Small intestine (tissue), 7 donors: Measurements from ENCODE around the gene IL18BP. TPM values are rescaled to one million over a fixed set of nuclear protein-coding genes. Genes with fewer than 3 reads are reported as not detected.

ENCODE experiments used
- DNase-seq, 2 donors: peaks; one replicate each; pipeline versions ENCODE4 v3.0.0 to v3.0.0-alpha.2; 2013
- FAIRE-seq: peaks from 2 replicates; lab custom pipeline; 2012; peaks lifted over from hg19 to GRCh38; lab: Jason Lieb, UNC
- H3K27ac ChIP-seq, 3 donors: one replicate each; pipeline ENCODE4 v1.5.1; 2013; ENCODE audit warnings: low read length in 2 of 3, mild to moderate bottlenecking in 2 of 3, control low read depth in 1 of 3, inconsistent platforms in 1 of 3, low read depth in 1 of 3, moderate library complexity in 1 of 3
- H3K27me3 ChIP-seq, 3 donors: one replicate each; pipeline ENCODE4 v1.6.1; 2013; ENCODE audit warnings: low read length in 3 of 3, inconsistent platforms in 1 of 3; ENCODE audit not compliant: control insufficient read depth in 3 of 3, insufficient read depth in 3 of 3
- H3K36me3 ChIP-seq, 3 donors: one replicate each; pipeline ENCODE4 v1.6.1; 2013; ENCODE audit warnings: low read length in 3 of 3, inconsistent platforms in 1 of 3, low read depth in 1 of 3, mild to moderate bottlenecking in 1 of 3, moderate library complexity in 1 of 3; ENCODE audit not compliant: control insufficient read depth in 3 of 3, insufficient read depth in 2 of 3
- H3K4me1 ChIP-seq, 3 donors: one replicate each; pipeline ENCODE4 v1.6.1; 2013; ENCODE audit warnings: low read length in 2 of 3, inconsistent platforms in 1 of 3, low read depth in 1 of 3, mild to moderate bottlenecking in 1 of 3, moderate library complexity in 1 of 3; ENCODE audit not compliant: control insufficient read depth in 3 of 3, insufficient read depth in 2 of 3
- H3K4me3 ChIP-seq, 3 donors: one replicate each; pipeline ENCODE4 v1.5.1; 2013; ENCODE audit warnings: low read length in 3 of 3, control low read depth in 1 of 3, inconsistent platforms in 1 of 3, low read depth in 1 of 3, mild to moderate bottlenecking in 1 of 3, moderate library complexity in 1 of 3
- H3K9me3 ChIP-seq, 2 donors: one replicate each; pipeline ENCODE4 v1.6.1; 2013; ENCODE audit warnings: low read depth in 1 of 2, low read length in 1 of 2; ENCODE audit not compliant: control insufficient read depth in 2 of 2, insufficient read depth in 1 of 2
- WGBS, 3 donors: extraction: QIAGEN DNeasy Blood & Tissue Kit; methylation state at CpG; one replicate each; pipeline ENCODE4 v1.1.7; 2013; 5-methylcytosine and 5-hydroxymethylcytosine counted together
- polyA plus RNA-seq, 4 donors: library from polyadenylated mRNA; stranded (reverse) in 3 of 4; unstranded in 1 of 4; fragments of 200-250 nt in 3 of 4; fragments of 120-200 nt in 1 of 4; gene quantifications; one replicate each; pipeline versions ENCODE4 v1.2.1 to v1.2.3, GENCODE V29; 2013
- donor health status: healthy with polysubstance abuse.
- donor health status: control.
- donor health status: control.
- donor health status: Bipolar disorder and iron deficiency.
- donor health status: healthy.

The IL18BP gene
- polyA plus RNA-seq, 4 donors, result 3.2 to 9.6 (median 7.2) TPM

- DNase-seq (no peak), FAIRE-seq (no peak)
- WGBS, 3 donors, result 90 to 93% (median 91%) methylated on average over 12 to 20 of the region's 20 CpGs
- peaks cover 0 to 7% (median 0%) of the 10 kb centered on the region in 3 donors for H3K4me1 ChIP-seq
- no peak overlapping the region for H3K27ac ChIP-seq
- no peaks in the 10 kb centered on the region for H3K27me3 ChIP-seq
- H3K4me3 ChIP-seq, result no peak overlapping the region
- H3K9me3 ChIP-seq, result no peaks in the 10 kb centered on the region
- H3K36me3 ChIP-seq, result peaks cover 24 to 95% (median 41%) of the 10 kb centered on the region in 3 donors
These were observed 5.1 kb downstream of the IL18BP start for GRCh38 chr11:72003776-72004171.

GRCh38 chr11:72004515-72005346 lies 6.0 kb downstream of the IL18BP start:
- Histone ChIP-seq H3K36me3 (peaks cover 26 to 100% (median 51%) of the 10 kb centered on the region in 3 donors), H3K27me3 (no peaks in the 10 kb centered on the region), H3K9me3 (no peaks in the 10 kb centered on the region), H3K4me1 (peaks cover 0 to 4% (median 0%) of the 10 kb centered on the region in 3 donors), H3K27ac (no peak overlapping the region), H3K4me3 (no peak overlapping the region)
- DNase-seq (no peak), FAIRE-seq (no peak)
- 90 to 92% (median 91%) methylated on average over 16 of the region's 16 CpGs for WGBS, 3 donors

- WGBS, 3 donors, result 85 to 87% (median 86%) methylated on average over 20 of the region's 20 CpGs
- FAIRE-seq (no peak), DNase-seq (no peak)
- H3K4me3 ChIP-seq, result no peak overlapping the region
- no peak overlapping the region for H3K27ac ChIP-seq
- H3K9me3 ChIP-seq, result no peaks in the 10 kb centered on the region
- H3K27me3 ChIP-seq, result no peaks in the 10 kb centered on the region
- H3K4me1 ChIP-seq, result no peaks in the 10 kb centered on the region
- H3K36me3 ChIP-seq, result peaks cover 27 to 98% (median 56%) of the 10 kb centered on the region in 3 donors
These were observed 6.9 kb downstream of the IL18BP start for GRCh38 chr11:72005347-72006260.

DNA sequence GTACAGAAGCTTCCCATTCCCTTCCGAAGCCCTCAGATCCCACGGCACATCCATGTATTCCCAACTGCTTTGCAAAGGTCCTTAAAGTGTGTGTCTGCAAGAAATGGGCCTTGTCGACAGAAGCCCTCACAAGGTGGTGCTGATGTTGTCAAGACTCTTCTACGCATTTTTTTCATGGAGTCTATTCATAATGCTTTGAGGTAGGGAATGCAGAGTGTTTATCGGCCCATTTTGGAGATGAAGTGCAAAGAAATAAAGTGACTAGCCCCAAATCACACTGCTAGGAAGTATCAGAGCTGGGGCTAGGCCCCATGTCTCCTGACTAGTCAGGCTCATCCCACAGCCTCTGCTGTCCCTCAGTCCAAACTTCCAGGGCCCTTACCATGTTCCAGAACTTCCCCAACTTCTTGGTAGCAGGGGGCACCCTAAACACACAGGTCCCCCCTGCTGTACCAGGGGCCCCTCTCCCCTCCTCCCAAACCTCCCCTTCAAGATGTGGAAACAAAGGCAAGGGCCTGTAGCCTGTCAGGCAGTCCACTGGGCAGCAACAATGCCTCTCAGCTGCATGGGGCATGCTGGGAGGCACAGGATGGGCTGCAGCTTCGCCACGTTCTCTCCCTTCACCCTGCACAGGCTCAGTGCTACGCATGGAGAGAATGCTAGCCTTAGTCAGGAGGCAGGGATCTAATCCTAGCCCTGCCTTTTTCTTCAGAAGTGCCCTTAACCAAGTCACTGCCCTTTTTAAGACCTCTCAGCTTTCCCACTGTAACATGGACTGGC lies 7.8 kb downstream of the IL18BP start:
- Histone ChIP-seq H3K27ac (no peak overlapping the region), H3K27me3 (no peaks in the 10 kb centered on the region), H3K4me1 (no peaks in the 10 kb centered on the region), H3K36me3 (peaks cover 30 to 98% (median 59%) of the 10 kb centered on the region in 3 donors), H3K4me3 (no peak overlapping the region), H3K9me3 (no peaks in the 10 kb centered on the region)
- 83 to 88% (median 85%) methylated on average over 8 of the region's 8 CpGs for WGBS, 3 donors
- DNase-seq (no peak), FAIRE-seq (no peak)

- Histone ChIP-seq H3K9me3 (no peaks in the 10 kb centered on the region), H3K4me1 (no peaks in the 10 kb centered on the region), H3K27me3 (no peaks in the 10 kb centered on the region), H3K27ac (no peak overlapping the region), H3K36me3 (peaks cover 34 to 98% (median 63%) of the 10 kb centered on the region in 3 donors), H3K4me3 (no peak overlapping the region)
- WGBS, 3 donors, result 89 to 94% (median 93%) methylated on average over 15 of the region's 15 CpGs
- FAIRE-seq (no peak), DNase-seq (no peak)
These were observed 8.4 kb downstream of the IL18BP start for GRCh38 chr11:72007089-72007476.

GRCh38 chr11:72007587-72007986 lies 8.9 kb downstream of the IL18BP start:
- Histone ChIP-seq H3K27ac (no peak overlapping the region), H3K36me3 (peaks cover 37 to 98% (median 63%) of the 10 kb centered on the region in 3 donors), H3K27me3 (no peaks in the 10 kb centered on the region), H3K9me3 (no peaks in the 10 kb centered on the region), H3K4me1 (no peaks in the 10 kb centered on the region), H3K4me3 (no peak overlapping the region)
- DNase-seq (no peak), FAIRE-seq (no peak)
- WGBS, 3 donors, result 81 to 87% (median 81%) methylated on average over 5 of the region's 5 CpGs

DNA sequence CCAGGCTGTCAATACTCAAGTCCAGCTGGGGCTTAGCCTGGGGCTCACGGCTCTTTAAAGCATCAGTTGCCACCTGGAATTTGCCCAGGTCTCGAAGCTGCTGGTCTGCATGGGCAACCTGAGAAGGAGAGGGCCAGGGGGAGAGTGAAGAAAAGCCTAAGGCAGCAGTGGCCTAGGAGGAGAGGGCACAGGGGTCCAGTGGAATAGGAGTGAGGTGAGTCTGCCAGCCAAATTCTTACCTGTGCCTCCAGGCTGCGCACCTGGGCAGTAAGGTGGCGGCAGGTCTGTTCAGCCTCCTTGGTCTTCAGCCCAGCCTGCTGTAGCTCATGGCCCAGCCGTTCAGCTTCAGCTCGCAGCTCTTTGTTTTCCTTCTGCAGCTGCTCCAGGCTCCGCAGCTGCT lies 10.0 kb downstream of the IL18BP start:
- Histone ChIP-seq H3K36me3 (peaks cover 29 to 98% (median 68%) of the 10 kb centered on the region in 3 donors), H3K4me1 (no peaks in the 10 kb centered on the region), H3K27ac (no peak overlapping the region), H3K4me3 (no peak overlapping the region), H3K9me3 (no peaks in the 10 kb centered on the region), H3K27me3 (no peaks in the 10 kb centered on the region)
- FAIRE-seq (no peak), DNase-seq (no peak)
- 69 to 92% (median 88%) methylated on average over 6 to 7 of the region's 7 CpGs for WGBS, 3 donors

DNA sequence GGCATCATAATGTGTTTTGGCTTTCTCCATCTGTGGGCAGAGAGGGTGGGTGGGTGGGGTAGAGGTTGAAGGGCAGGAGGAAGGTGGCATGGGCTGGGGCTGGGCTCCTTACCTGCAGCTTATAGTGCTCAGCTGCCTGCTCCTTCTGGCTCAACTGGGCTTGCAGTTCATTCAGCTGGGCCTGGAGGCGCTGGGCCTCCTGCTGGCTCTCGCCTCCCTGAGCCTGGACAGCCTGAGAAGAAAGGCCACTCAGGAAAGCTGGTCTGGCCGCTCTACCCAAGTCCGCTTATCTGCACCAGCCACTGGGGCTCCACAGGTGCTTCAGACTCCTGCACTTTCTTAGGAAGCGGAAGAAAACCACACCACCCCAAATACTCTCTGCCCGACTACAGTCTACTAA lies 10.4 kb downstream of the IL18BP start:
- Histone ChIP-seq H3K27me3 (no peaks in the 10 kb centered on the region), H3K27ac (no peak overlapping the region), H3K9me3 (no peaks in the 10 kb centered on the region), H3K4me3 (no peak overlapping the region), H3K36me3 (peaks cover 29 to 98% (median 69%) of the 10 kb centered on the region in 3 donors), H3K4me1 (no peaks in the 10 kb centered on the region)
- DNase-seq, result no peak
- FAIRE-seq, result no peak
- WGBS, 3 donors, result 94 to 97% (median 94%) methylated on average over 6 of the region's 6 CpGs
